ELF-1 (cell line): ENCODE data around the gene FJX1.
"Not testable (repeated sequence)": the region's sequence is repeated elsewhere in the genome, so short reads cannot be mapped to it uniquely, and the experiment has no call there.

Experiments used
- DNase-seq: peaks from one replicate; pipeline ENCODE4 v3.0.0-alpha.2; 2016; ENCODE audit warnings: low read depth, low spot score

FJX1 gene

DNA sequence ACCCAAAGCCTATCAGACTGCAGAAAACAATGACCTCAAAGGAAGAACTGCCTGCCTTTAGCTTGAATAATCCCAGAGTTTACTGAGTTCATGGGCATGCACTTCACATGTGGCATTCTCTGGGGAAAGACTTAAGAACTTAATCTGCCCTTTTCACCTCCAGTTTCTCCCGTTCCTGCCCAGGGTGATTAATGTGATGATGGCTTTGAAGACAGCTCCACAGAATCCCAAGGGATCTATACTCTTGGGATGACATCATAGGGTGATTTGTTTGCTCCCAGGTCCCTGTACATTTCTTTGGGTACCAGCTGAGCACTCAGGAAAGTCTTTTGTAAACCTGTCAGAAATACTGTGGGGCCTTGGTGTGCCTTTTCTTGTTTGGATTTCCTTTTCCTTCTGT is 14.0 kb downstream of the FJX1 start:
- no peak for DNase-seq

DNA sequence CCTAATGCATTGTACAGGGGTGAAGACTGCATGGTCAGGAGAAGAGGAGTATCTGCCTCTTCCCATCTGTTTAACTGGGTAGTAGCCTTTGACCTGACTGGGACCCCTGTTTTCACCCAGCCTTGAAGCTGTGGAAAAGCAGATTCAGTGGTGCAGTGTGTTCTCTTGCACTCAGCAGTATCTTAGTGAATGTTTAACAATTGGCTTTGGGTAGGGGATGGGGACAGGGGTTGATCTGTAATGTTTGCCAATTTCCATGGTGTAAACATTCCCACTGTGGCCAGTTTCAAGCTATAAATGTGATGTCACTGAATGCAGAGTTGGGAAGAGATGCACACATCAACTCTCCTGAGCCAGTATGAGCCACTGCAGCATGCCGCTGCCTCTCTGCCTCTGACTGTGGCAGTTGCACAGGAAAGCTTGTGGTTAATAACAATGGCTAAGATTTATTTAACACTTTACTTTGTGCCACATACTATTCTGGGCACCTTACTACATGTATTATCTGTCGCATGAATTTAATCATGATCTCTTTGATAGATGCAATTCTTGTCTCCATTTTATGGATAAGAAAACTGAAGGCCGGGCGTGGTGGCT is 15.7 kb downstream of the FJX1 start:
- no peak for DNase-seq

GRCh38 chr11:35635933-35636332 is 17.7 kb downstream of the FJX1 start:
- DNase-seq = no peak

- no peak for DNase-seq
These were observed 21.4 kb downstream of the FJX1 start for GRCh38 chr11:35639591-35640179.

DNA sequence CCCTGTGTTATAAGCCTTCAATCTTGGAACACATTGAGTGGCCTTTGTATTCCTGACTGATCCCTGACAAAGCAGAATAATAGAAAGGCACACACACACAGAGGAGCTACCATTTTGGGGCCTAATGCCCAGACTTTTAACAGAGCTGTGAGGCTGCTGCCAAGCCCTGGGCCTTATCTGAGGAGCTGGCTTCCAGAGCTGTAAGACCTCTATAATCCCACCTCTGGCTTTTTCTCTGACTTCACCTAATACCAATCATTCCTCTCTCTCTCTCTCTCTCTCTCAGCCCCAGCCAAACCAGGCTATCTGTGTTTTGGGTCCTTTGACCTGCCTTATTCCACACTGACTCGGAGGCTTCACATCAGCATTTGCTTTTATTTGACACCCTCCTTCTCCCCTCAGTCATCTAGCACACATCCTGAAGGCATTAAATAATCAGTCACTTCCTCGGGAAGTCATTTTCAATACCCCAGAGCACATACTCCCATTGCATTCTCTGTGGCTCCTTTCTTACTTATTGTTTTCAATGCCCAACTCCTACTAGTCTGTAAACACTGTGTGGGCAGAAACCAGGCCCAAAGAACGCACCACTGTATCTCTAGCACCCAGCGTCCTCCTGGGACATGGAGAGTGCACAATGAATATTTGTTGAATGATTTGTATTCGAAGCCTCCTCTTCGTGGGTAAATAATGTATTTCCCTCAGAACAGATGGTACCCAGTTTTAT is 23.1 kb downstream of the FJX1 start:
- peak; percentile 65 for DNase-seq

- no peak for DNase-seq
These were observed 23.7 kb downstream of the FJX1 start for GRCh38 chr11:35641964-35642363.

GRCh38 chr11:35647421-35648093 is 29.3 kb downstream of the FJX1 start:
- no peak for DNase-seq

- no peak for DNase-seq
These were observed 31.7 kb downstream of the FJX1 start for GRCh38 chr11:35650006-35650405.

- DNase-seq = no peak
These were observed 32.2 kb downstream of the FJX1 start for GRCh38 chr11:35650467-35650866.

DNA sequence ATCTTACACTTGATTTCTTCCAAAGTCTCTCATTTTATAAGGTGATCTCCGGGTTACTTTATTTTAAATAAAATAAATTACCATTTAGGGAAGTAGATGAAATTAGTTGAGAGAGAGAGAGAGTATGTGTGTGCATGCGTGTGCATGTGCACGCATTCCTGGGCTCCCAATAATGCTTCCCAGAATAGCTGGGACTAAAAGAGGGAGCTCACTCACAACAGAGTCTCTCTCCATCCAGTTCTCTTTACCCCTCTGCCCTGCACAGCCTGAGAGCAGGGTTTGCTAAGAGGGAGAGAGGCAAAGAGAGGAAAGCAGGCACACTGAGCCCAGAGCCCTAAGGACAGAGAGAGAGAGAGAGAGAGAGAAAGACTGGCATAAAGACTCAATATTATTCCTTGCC is 33.0 kb downstream of the FJX1 start:
- no peak for DNase-seq

DNA sequence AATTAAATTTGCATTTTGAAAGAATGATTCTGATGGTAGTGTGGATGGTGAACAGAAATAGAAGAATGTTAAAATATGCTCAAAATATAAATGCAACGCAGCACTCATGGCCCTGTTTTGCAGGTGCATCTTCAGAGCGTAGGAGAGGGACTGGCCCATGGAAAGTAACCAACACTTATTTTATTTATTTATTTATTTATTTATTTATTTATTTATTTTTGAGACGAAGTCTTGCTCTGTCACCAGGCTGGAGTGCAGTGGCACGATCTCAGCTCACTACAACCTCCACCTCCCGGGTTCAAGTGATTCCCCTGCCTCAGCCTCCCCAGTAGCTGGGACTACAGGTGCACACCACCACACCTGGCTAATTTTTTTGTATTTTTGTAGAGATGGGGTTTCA is 34.5 kb downstream of the FJX1 start:
- DNase-seq = not testable (repeated sequence)

- peak; percentile 10 for DNase-seq
These were observed 36.5 kb downstream of the FJX1 start for GRCh38 chr11:35654711-35655110.

GRCh38 chr11:35655254-35655653 is 37.0 kb downstream of the FJX1 start:
- DNase-seq = no peak

DNA sequence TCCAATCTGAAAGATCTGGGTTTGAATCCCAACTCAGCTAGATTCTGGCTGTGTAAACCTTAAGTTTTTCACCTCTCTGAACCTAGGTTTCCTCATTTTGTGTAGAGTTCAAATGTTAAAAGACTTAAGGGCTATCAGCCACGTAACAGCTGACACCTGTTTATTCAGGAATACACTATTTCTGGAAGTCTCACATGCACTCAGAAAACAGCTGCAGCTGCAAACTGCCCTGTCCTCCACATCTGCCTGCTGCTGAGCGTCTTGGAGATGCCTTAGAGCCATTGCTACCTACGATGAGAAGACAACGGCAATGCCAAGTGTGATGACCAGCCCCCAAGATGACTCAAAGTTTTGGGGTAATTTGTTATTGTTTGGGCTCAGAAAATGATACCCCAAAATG is 37.6 kb downstream of the FJX1 start:
- no peak for DNase-seq

DNA sequence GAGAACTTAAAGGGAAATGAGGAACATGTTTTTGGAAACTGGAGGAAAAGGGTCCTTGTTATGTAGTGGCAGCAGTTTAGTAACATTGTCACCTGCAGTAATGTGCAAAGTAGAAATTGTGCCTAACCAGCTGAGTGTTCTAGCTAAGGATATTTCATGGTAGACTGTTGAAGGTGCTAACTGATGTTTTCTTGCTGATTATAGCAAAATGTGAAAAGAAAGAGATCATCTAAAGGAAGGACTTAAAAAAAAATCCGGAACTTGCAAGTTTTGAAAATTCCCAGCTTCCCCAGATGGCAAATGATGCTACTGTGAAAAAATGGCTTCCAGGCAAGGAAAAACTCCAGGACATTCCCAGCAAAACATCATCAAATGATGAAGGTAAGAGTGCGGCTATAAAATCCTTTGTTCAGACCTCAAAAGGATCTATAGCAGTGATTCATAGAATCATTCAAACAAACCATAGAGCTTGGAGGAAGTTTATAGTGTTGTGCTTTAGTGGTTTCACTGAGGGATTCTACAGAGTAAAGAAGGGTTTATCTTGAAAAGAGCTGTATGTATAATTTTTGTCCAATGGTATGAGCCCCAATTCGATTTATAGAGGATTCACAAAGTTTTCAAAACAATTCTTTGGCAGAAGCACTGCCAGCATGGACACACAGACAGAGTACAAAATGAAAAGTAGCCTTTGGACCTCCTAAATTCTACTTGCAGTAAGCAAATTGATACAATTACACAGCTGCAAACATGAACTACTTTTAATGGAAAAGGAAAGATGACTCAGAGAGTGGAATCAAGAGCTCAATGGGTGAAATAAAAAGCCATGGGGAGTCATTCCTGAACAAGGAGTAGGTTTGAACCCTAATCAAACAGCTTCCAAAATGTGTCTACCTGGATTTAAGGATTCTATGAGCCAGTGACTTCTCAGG is 40.0 kb downstream of the FJX1 start:
- DNase-seq = no peak

GRCh38 chr11:35661534-35661933 is 43.3 kb downstream of the FJX1 start:
- DNase-seq = no peak

- no peak for DNase-seq
These were observed 43.9 kb downstream of the FJX1 start for GRCh38 chr11:35662061-35662648.

- peak; percentile 82 for DNase-seq
These were observed 44.6 kb downstream of the FJX1 start, which contains the start of gene TRIM44 for GRCh38 chr11:35662649-35663407. TRIM44 (plus strand) TSS chr11:35662775; CDS start chr11:35663112, 337 bp downstream.

GRCh38 chr11:35663408-35663702 is 45.1 kb downstream of the FJX1 start:
- no peak for DNase-seq

GRCh38 chr11:35664977-35665441 is 46.7 kb downstream of the FJX1 start:
- no peak for DNase-seq
